Caco-2 (cell line): ENCODE results near the gene KCNIP4. TPM values are rescaled to one million over a fixed set of nuclear protein-coding genes. Genes with fewer than 3 reads are reported as not detected.

Source experiments
- BruUV-seq: library from RNA; stranded (reverse); fragments of 400-500 nt; replicated peaks from 2 replicates; lab custom pipeline; 2021; lab: Mats Ljungman, UMichigan
- CTCF ChIA-PET: fragments of 300-600 bp; sonication (Branson Sonifier 250); formaldehyde crosslinking; loops from one replicate; lab custom pipeline; 2022; ENCODE audit warnings: antibody characterized with exemption; lab: Charles Lee
- POLR2A ChIA-PET: fragments of 300-600 bp; sonication (Branson Sonifier 250); formaldehyde crosslinking; loops from one replicate; lab custom pipeline; 2022; ENCODE audit warnings: antibody characterized with exemption; lab: Charles Lee
- DNase-seq, 2 experiments: peaks; one replicate each; pipeline versions ENCODE4 v3.0.0 to v3.0.0-alpha.2; 2020 to 2022
- H3K27me3 ChIP-seq: replicated peaks from 2 replicates; pipeline ENCODE4 v1.6.0; 2011; ENCODE audit warnings: low read length; ENCODE audit not compliant: control insufficient read depth, insufficient read depth
- H3K36me3 ChIP-seq: 2 replicates; pipeline ENCODE4 v1.5.1; 2011; ENCODE audit warnings: low read length; ENCODE audit not compliant: control insufficient read depth, insufficient read depth
- H3K4me1 ChIP-seq: fragments of 250-450 bp; sonication (Bioruptor Pico); 2 replicates; pipeline ENCODE4 v1.5.1; 2020; ENCODE audit warnings: mild to moderate bottlenecking
- H3K4me3 ChIP-seq: 2 replicates; pipeline ENCODE4 v1.5.1; 2011; ENCODE audit warnings: low read depth, mild to moderate bottlenecking, control low read depth, low read length
- H3K9me3 ChIP-seq: fragments of 250-450 bp; sonication (Bioruptor Pico); 2 replicates; pipeline ENCODE4 v1.5.1; 2020; ENCODE audit warnings: mild to moderate bottlenecking, moderate library complexity
- H3K27ac Mint-ChIP-seq: one replicate; pipeline ENCODE4 v1.8.0; 2022; ENCODE audit warnings: mixed read lengths; ENCODE audit not compliant: unreplicated experiment
- H3K27me3 Mint-ChIP-seq: one replicate; pipeline ENCODE4 v1.8.0; 2022; ENCODE audit warnings: mixed read lengths; ENCODE audit not compliant: insufficient read depth, unreplicated experiment
- H3K36me3 Mint-ChIP-seq: one replicate; pipeline ENCODE4 v1.8.0; 2022; ENCODE audit warnings: mild to moderate bottlenecking, mixed read lengths; ENCODE audit not compliant: insufficient read depth, unreplicated experiment
- H3K4me1 Mint-ChIP-seq: one replicate; pipeline ENCODE4 v1.8.0; 2022; ENCODE audit warnings: low read depth, mixed read lengths; ENCODE audit not compliant: unreplicated experiment
- H3K4me3 Mint-ChIP-seq: one replicate; pipeline ENCODE4 v1.8.0; 2022; ENCODE audit warnings: mild to moderate bottlenecking, moderate library complexity, mixed read lengths; ENCODE audit not compliant: unreplicated experiment
- H3K9me3 Mint-ChIP-seq: one replicate; pipeline ENCODE4 v1.8.0; 2022; ENCODE audit warnings: mixed read lengths; ENCODE audit not compliant: unreplicated experiment
- intact Hi-C: fragments of 100-400 bp; cut with micrococcal nuclease; formaldehyde crosslinking; loops from one replicate; pipeline ENCODE4 v1.10.0; 2022; ENCODE audit not compliant: unreplicated experiment
- total RNA-seq: library from RNA; stranded (reverse); gene quantifications from 2 replicates; pipeline ENCODE4 v1.2.3, GENCODE V29; 2022
- TF ChIP-seq, protein P1 (sequence below), 2 experiments: fragments of 200-600 bp in 1 of 2; IDR thresholded peaks; 1 replicate in 1 of 2; 2 replicates in 1 of 2; pipeline versions ENCODE4 v1.5.1 to v1.8.0; 2011 to 2022; ENCODE audit warnings: antibody characterized with exemption in 1 of 2, control low read depth in 1 of 2, inconsistent platforms in 1 of 2, low read depth in 1 of 2, low read length in 1 of 2, mild to moderate bottlenecking in 1 of 2, moderate library complexity in 1 of 2; ENCODE audit not compliant: insufficient read depth in 1 of 2, severe bottlenecking in 1 of 2, unreplicated experiment in 1 of 2

Gene KCNIP4
- total RNA-seq, 1 experiment from 2014 or later: not detected

DNA sequence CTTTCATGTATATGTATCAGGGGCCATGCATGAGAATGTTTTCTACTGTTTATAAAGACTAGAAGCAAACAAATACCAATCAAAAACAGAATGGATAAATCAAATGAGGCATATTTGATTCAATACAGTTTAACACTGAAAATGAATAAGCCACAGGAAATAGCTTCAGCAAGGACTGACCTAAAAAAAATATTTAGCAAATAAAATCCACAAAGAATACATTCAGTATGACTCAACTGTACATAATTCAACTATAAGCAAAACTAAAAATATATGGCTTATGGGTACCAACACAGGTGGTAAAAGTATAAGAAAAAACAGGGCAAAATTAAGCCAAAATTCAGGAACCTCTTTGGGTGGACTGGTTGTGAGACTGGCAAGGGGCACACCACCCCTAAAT lies 112.9 kb downstream of the KCNIP4 start:
- POLR2A ChIA-PET: no interaction called here

DNA sequence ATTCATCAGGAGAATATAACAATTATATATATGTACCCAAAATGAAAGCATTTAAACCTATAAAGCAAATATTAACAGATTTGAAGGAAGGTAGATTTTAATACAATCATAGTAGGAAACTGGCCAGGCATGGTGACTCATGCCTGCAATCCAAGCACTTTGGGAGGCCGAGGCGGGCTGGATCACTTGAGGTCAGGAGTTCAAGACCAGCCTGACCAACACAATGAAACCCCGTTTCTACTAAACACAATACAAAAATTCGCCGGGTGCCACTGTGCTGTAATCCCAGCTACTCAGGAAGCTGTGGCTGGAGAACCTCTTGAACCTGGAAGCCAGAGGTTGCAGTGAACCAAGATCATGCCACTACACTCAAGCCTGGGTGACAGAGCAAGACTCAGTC lies 118.3 kb downstream of the KCNIP4 start:
- Mint-ChIP-seq H3K9me3 (no peaks in the 10 kb centered on the region), H3K4me1 (no peaks in the 10 kb centered on the region), H3K36me3 (no peaks in the 10 kb centered on the region), H3K4me3 (no peak overlapping the region), H3K27ac (no peak overlapping the region), H3K27me3 (peaks cover 3% of the 10 kb centered on the region)
- no peaks in the 10 kb centered on the region for H3K36me3 ChIP-seq
- no peaks in the 10 kb centered on the region for H3K27me3 ChIP-seq
- no peaks in the 10 kb centered on the region for H3K4me1 ChIP-seq
- BruUV-seq: no TSS peak
- POLR2A ChIA-PET: no interaction called here
- CTCF ChIA-PET: no interaction called here
- intact Hi-C loops: no loop called here
- no peak overlapping the region for H3K4me3 ChIP-seq
- no peaks in the 10 kb centered on the region for H3K9me3 ChIP-seq
- no peak for DNase-seq
- TF ChIP-seq, protein P1, sequence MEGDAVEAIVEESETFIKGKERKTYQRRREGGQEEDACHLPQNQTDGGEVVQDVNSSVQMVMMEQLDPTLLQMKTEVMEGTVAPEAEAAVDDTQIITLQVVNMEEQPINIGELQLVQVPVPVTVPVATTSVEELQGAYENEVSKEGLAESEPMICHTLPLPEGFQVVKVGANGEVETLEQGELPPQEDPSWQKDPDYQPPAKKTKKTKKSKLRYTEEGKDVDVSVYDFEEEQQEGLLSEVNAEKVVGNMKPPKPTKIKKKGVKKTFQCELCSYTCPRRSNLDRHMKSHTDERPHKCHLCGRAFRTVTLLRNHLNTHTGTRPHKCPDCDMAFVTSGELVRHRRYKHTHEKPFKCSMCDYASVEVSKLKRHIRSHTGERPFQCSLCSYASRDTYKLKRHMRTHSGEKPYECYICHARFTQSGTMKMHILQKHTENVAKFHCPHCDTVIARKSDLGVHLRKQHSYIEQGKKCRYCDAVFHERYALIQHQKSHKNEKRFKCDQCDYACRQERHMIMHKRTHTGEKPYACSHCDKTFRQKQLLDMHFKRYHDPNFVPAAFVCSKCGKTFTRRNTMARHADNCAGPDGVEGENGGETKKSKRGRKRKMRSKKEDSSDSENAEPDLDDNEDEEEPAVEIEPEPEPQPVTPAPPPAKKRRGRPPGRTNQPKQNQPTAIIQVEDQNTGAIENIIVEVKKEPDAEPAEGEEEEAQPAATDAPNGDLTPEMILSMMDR (IDR thresholded peaks at IDR 0.05; ENCODE audit: insufficient read depth in 1 of 2, low read depth in 1 of 2, low read length in 1 of 2, severe bottlenecking in 1 of 2, unreplicated experiment in 1 of 2): no peak

More for the DNA sequence above, 112.9 kb downstream of the KCNIP4 start:
- H3K4me3 ChIP-seq: no peak overlapping the region
- H3K9me3 ChIP-seq: no peaks in the 10 kb centered on the region
- intact Hi-C loops: no loop called here
- no peak for DNase-seq
- TF ChIP-seq, protein P1 (IDR thresholded peaks at IDR 0.05; ENCODE audit: insufficient read depth in 1 of 2, low read depth in 1 of 2, low read length in 1 of 2, severe bottlenecking in 1 of 2, unreplicated experiment in 1 of 2): no peak
- H3K36me3 ChIP-seq: no peaks in the 10 kb centered on the region
- H3K27me3 ChIP-seq: no peaks in the 10 kb centered on the region
- Mint-ChIP-seq H3K27ac (no peak overlapping the region), H3K27me3 (no peaks in the 10 kb centered on the region), H3K4me3 (no peak overlapping the region), H3K9me3 (no peaks in the 10 kb centered on the region), H3K36me3 (no peaks in the 10 kb centered on the region), H3K4me1 (no peaks in the 10 kb centered on the region)
- no peaks in the 10 kb centered on the region for H3K4me1 ChIP-seq
- BruUV-seq: no TSS peak
- CTCF ChIA-PET: no interaction called here

DNA sequence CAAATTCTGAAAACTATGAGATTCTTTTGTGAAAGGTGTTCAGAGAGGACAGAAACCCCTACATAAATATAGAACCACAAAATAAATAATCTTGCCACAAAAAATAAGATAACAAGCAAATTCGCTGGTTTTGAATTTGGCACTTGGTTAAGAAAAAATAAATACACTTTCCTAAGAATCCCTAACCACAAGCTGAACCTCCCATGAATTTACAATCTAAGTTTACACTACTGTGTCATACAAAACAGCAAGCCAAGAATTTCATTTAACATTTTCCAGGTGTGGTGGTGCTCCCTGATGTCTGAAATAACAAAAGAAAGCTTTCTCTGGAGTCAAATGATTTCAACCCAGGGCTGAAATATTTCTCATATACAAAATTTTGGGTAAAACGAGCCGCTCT lies 121.0 kb downstream of the KCNIP4 start:
- no TSS peak for BruUV-seq
- no peaks in the 10 kb centered on the region for H3K9me3 Mint-ChIP-seq
- TF ChIP-seq, protein P1 (IDR thresholded peaks at IDR 0.05; ENCODE audit: insufficient read depth in 1 of 2, low read depth in 1 of 2, low read length in 1 of 2, severe bottlenecking in 1 of 2, unreplicated experiment in 1 of 2): no peak
- intact Hi-C loops: no loop called here
- no peak for DNase-seq
- H3K36me3 ChIP-seq: no peaks in the 10 kb centered on the region
- H3K36me3 Mint-ChIP-seq: no peaks in the 10 kb centered on the region
- H3K4me3 Mint-ChIP-seq: no peak overlapping the region
- no peaks in the 10 kb centered on the region for H3K9me3 ChIP-seq
- H3K4me3 ChIP-seq: no peak overlapping the region
- no peak overlapping the region for H3K27ac Mint-ChIP-seq
- POLR2A ChIA-PET: no interaction called here
- no peaks in the 10 kb centered on the region for H3K4me1 Mint-ChIP-seq
- peaks cover 3% of the 10 kb centered on the region for H3K27me3 Mint-ChIP-seq
- no peaks in the 10 kb centered on the region for H3K4me1 ChIP-seq
- CTCF ChIA-PET: no interaction called here
- no peaks in the 10 kb centered on the region for H3K27me3 ChIP-seq
